ENCODE measurements around the gene OR9A4.

The OR9A4 gene

GRCh38 chr7:141960687-141961422, 44.7 kb downstream of the OR9A4 start:
- TF ChIP-seq POLR2A (IDR thresholded peaks at IDR 0.05; ENCODE audit: low read depth, low read length), result no peak
- no peak for DNase-seq (ENCODE audit: insufficient read length, low spot score)
- FAIRE-seq, result no peak

Measured in H54 (cell line).